Sigmoid colon (tissue), 7 donors: ENCODE results near the gene SCRG1. TPM values are rescaled to one million over a fixed set of nuclear protein-coding genes. Genes with fewer than 3 reads are reported as not detected.

Experiments used
- DNase-seq: peaks from one replicate; pipeline ENCODE4 v3.0.0-alpha.2; 2019
- H3K27ac ChIP-seq, 4 donors: fragments of 200-600 bp; sonication (generic); one replicate each; pipeline ENCODE4 v1.5.1; 2016 to 2019; ENCODE audit warnings: mild to moderate bottlenecking in 1 of 4
- H3K27me3 ChIP-seq, 3 donors: fragments of 200-600 bp; sonication (generic); one replicate each; pipeline ENCODE4 v1.5.1; 2019; ENCODE audit warnings: mild to moderate bottlenecking in 1 of 3
- H3K36me3 ChIP-seq, 4 donors: fragments of 200-600 bp; sonication (generic); one replicate each; pipeline ENCODE4 v1.5.1; 2016 to 2019
- H3K4me1 ChIP-seq, 4 donors: fragments of 200-600 bp; sonication (generic); one replicate each; pipeline ENCODE4 v1.5.1; 2017 to 2019
- H3K4me3 ChIP-seq, 4 donors: fragments of 200-600 bp; sonication (generic); one replicate each; pipeline ENCODE4 v1.5.1; 2017 to 2019; ENCODE audit warnings: mild to moderate bottlenecking in 2 of 4, moderate library complexity in 1 of 4
- H3K9me3 ChIP-seq, 4 donors: fragments of 200-600 bp in 3 of 4; sonication (generic) in 3 of 4; one replicate each; pipeline versions ENCODE4 v1.5.1 to v1.6.1; 2013 to 2019
- CTCF ChIP-seq, 4 experiments: fragments of 450-650 bp in 3 of 4; fragments of 200-600 bp in 1 of 4; IDR thresholded peaks; one replicate each; pipeline ENCODE4 v1.5.1; 2016 to 2019; ENCODE audit warnings: antibody characterized with exemption in 4 of 4, mild to moderate bottlenecking in 3 of 4, moderate library complexity in 2 of 4
- EP300 ChIP-seq, 4 donors: sonication (generic); formaldehyde crosslinking; IDR thresholded peaks; one replicate each; pipeline ENCODE4 v1.6.1; 2017; ENCODE audit warnings: antibody characterized with exemption in 4 of 4
- POLR2A ChIP-seq, 2 donors: fragments of 450-650 bp; IDR thresholded peaks; one replicate each; pipeline ENCODE4 v1.6.1; 2016; ENCODE audit warnings: antibody characterized with exemption in 2 of 2, mild to moderate bottlenecking in 2 of 2, moderate library complexity in 2 of 2
- POLR2AphosphoS5 ChIP-seq, 4 donors: sonication (generic); formaldehyde crosslinking; IDR thresholded peaks; one replicate each; pipeline ENCODE4 v1.6.1; 2017; ENCODE audit warnings: antibody characterized with exemption in 4 of 4
- WGBS, 2 donors: extraction: QIAGEN DNeasy Blood & Tissue Kit; methylation state at CpG; one replicate each; pipeline ENCODE4 v1.1.7; 2013; 5-methylcytosine and 5-hydroxymethylcytosine counted together
- intact Hi-C: fragments of 100-400 bp; cut with DNase I; formaldehyde crosslinking; loops from one replicate; pipeline ENCODE4 v1.15.1; 2023
- polyA plus RNA-seq, 3 donors: library from polyadenylated mRNA; stranded (reverse); fragments of 200-250 nt; gene quantifications; one replicate each; pipeline ENCODE4 v1.2.3, GENCODE V29; 2013
- total RNA-seq, 4 donors: library from RNA; depleted of rRNA; stranded (reverse); fragments of >200 nt; gene quantifications; one replicate each; pipeline ENCODE4 v1.1.0, GENCODE V29; 2016
- donor health status: healthy with polysubstance abuse.
- donor health status: Bipolar disorder and iron deficiency.
- donor health status: healthy.

The SCRG1 gene
- total and polyA plus RNA-seq, 7 donors, result 0.55 to 5.8 (median 3.5) TPM; not detected in 1

GRCh38 chr4:173442223-173442932, 43.5 kb upstream of the SCRG1 start:
- intact Hi-C loops, result no loop called here
- H3K36me3 ChIP-seq, result no peaks in the 10 kb centered on the region
- H3K9me3 ChIP-seq, result no peaks in the 10 kb centered on the region
- 91% methylated on average over 10 of the region's 10 CpGs for WGBS, 2 donors
- no peak overlapping the region for H3K27ac ChIP-seq
- peaks cover 0 to 8% (median 5%) of the 10 kb centered on the region in 4 donors for H3K4me1 ChIP-seq
- TF ChIP-seq POLR2A (IDR thresholded peaks at IDR 0.05), result no peak
- no peak for TF ChIP-seq EP300 (IDR thresholded peaks at IDR 0.05)
- TF ChIP-seq POLR2AphosphoS5 (IDR thresholded peaks at IDR 0.05), result no peak
- TF ChIP-seq CTCF (IDR thresholded peaks at IDR 0.05), result no peak
- no peak for DNase-seq
- H3K4me3 ChIP-seq, result no peak overlapping the region
- H3K27me3 ChIP-seq, result no peaks in the 10 kb centered on the region

- DNase-seq, result no peak
- peaks cover 0 to 22% (median 20%) of the 10 kb centered on the region in 4 donors for H3K4me1 ChIP-seq
- no peak for TF ChIP-seq EP300 (IDR thresholded peaks at IDR 0.05)
- no peak for TF ChIP-seq CTCF (IDR thresholded peaks at IDR 0.05)
- TF ChIP-seq POLR2A (IDR thresholded peaks at IDR 0.05), result no peak
- TF ChIP-seq POLR2AphosphoS5 (IDR thresholded peaks at IDR 0.05), result no peak
- no peaks in the 10 kb centered on the region for H3K27me3 ChIP-seq
- no peak overlapping the region for H3K27ac ChIP-seq
- H3K4me3 ChIP-seq, result no peak overlapping the region
- intact Hi-C loops, result no loop called here
- 88 to 92% methylated on average over 3 of the region's 3 CpGs for WGBS, 2 donors
- H3K9me3 ChIP-seq, result no peaks in the 10 kb centered on the region
- no peaks in the 10 kb centered on the region for H3K36me3 ChIP-seq
Observed at GRCh38 chr4:173440888-173441287, 42.0 kb upstream of the SCRG1 start.

- H3K9me3 ChIP-seq, result no peaks in the 10 kb centered on the region
- TF ChIP-seq EP300 (IDR thresholded peaks at IDR 0.05) (no peak), CTCF (IDR thresholded peaks at IDR 0.05) (no peak), POLR2AphosphoS5 (IDR thresholded peaks at IDR 0.05) (no peak), POLR2A (IDR thresholded peaks at IDR 0.05) (no peak)
- WGBS, 2 donors, result 92% methylated on average over 6 of the region's 6 CpGs
- H3K4me3 ChIP-seq, result peak overlapping the region in 1 of 4 donors; percentile 16
- H3K4me1 ChIP-seq, result peaks cover 0 to 28% (median 27%) of the 10 kb centered on the region in 4 donors
- H3K36me3 ChIP-seq, result no peaks in the 10 kb centered on the region
- no peaks in the 10 kb centered on the region for H3K27me3 ChIP-seq
- H3K27ac ChIP-seq, result peak overlapping the region; percentile 61 to 83 (median 74)
- intact Hi-C loops, result no loop called here
- DNase-seq, result no peak
Observed at GRCh38 chr4:173436771-173437265, 37.9 kb upstream of the SCRG1 start.

GRCh38 chr4:173436149-173436579, 37.2 kb upstream of the SCRG1 start:
- peak overlapping the region; percentile 61 to 83 (median 74) for H3K27ac ChIP-seq
- no peak for TF ChIP-seq EP300 (IDR thresholded peaks at IDR 0.05)
- TF ChIP-seq POLR2A (IDR thresholded peaks at IDR 0.05), result no peak
- no peak for TF ChIP-seq CTCF (IDR thresholded peaks at IDR 0.05)
- TF ChIP-seq POLR2AphosphoS5 (IDR thresholded peaks at IDR 0.05), result peak in 1 of 4 donors; percentile 37
- 74 to 85% methylated on average over 5 of the region's 5 CpGs for WGBS, 2 donors

More at GRCh38 chr4:173436149-173436579, 37.2 kb upstream of the SCRG1 start:
- peak overlapping the region in 1 of 4 donors; percentile 16 for H3K4me3 ChIP-seq
- peaks cover 0 to 28% (median 27%) of the 10 kb centered on the region in 4 donors for H3K4me1 ChIP-seq
- no peaks in the 10 kb centered on the region for H3K27me3 ChIP-seq
- no peaks in the 10 kb centered on the region for H3K36me3 ChIP-seq
- intact Hi-C loops, result no loop called here
- no peaks in the 10 kb centered on the region for H3K9me3 ChIP-seq
- no peak for DNase-seq
